ENCODE measurements around the gene CTNNBIP1. TPM values are rescaled to one million over a fixed set of nuclear protein-coding genes. Genes with fewer than 3 reads are reported as not detected.
A peak's percentile ranks its signal among the peaks of the same experiment; 100 is the strongest.

Gene CTNNBIP1
- total and polyA plus RNA-seq, 2 of the 8 experiments (the other 6 are each of a cell fraction or from before 2014, with no cell fraction given): 40.9 to 46.6 TPM

DNA sequence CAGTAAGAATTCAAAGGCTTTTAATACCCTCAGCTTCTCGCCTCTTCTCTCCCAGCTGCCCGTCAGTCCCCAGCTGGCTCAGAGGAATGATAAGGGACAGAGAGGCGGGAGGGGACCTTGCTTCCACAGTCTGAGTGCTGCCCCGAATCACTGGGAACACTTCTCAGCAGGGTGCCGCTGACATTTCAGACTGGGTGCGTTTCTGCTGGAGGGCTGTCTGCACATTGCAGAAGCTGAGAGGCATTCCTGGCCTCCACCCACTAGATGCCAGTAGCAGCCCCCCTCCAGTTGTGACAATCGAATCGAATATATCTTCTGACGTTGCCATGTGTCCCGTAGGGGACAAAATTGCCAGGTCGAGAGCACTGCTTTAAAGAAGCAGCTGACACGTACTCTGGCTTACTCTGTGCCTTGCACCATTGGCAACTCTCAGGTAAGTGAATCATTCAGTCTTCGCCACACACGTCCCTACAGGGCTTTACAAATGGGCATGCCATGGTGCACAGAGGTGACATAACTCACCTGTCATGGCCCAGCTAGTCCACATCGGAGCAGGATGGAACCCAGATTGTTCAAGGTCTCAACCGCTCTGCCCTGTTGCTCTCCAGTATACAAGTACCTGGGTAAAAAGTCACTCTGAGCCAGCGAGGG lies 23.9 kb downstream of the CTNNBIP1 start:
- FAIRE-seq (no peak), DNase-seq (ENCODE audit: low read depth in 1 of 2, low spot score in 2 of 2) (no peak)
- H4K5ac ChIP-seq (ENCODE audit: insufficient read length, low read depth, low read length): no peak overlapping the region
- H3K4ac ChIP-seq (replicated peaks; ENCODE audit: insufficient read length, low read depth, low read length): no peak overlapping the region
- no peak overlapping the region for H3K14ac ChIP-seq (ENCODE audit: insufficient read length)
- H2AK5ac ChIP-seq (ENCODE audit: low read depth, low read length): no peak overlapping the region
- H2BK20ac ChIP-seq (ENCODE audit: low read length): no peak overlapping the region
- no peak overlapping the region for H2BK15ac ChIP-seq (ENCODE audit: low read length)
- H3K18ac ChIP-seq (ENCODE audit: extremely low read depth, low read length): no peak overlapping the region
- ChIA-PET CTCF (ENCODE audit: partially characterized antibody) (interaction anchor here (0.6 to 4.1 kb wide), 9 partner anchors 9 to 234 kb away, joined by 3 to 27 read pairs (median 3); no protein-coding TSS in a partner anchor), POLR2A (ENCODE audit: partially characterized antibody) (interaction anchor here (1.6 to 5.3 kb wide), 3 partner anchors 9 to 57 kb away, joined by 5 to 19 read pairs (median 7); partner anchors contain the start of genes LZIC and NMNAT1)
- H3K9me3 ChIP-seq (ENCODE audit: insufficient read depth in 2 of 2, low read depth in 1 of 2, low read length in 1 of 2): no peaks in the 10 kb centered on the region
- peaks cover 5 to 18% (median 14%) of the 10 kb centered on the region in 4 experiments for H3K4me1 ChIP-seq (replicated peaks in 1 of 4; ENCODE audit: control insufficient read depth in 3 of 4, insufficient read depth in 4 of 4, low read length in 3 of 4)
- no peaks in the 10 kb centered on the region for H3K27me3 ChIP-seq (replicated peaks in 1 of 4; ENCODE audit: control insufficient read depth in 3 of 4, extremely low read depth in 1 of 4, insufficient read depth in 3 of 4, low read length in 3 of 4)
- no peak overlapping the region for H3K56ac ChIP-seq (replicated peaks; ENCODE audit: insufficient read length, low read depth, low read length)
- H4K91ac ChIP-seq (replicated peaks; ENCODE audit: insufficient read length, low read length): no peak overlapping the region
- H2AFZ ChIP-seq (ENCODE audit: low read length): no peak overlapping the region
- whole genome bisulfite sequencing, 2 experiments (ENCODE audit: extremely low coverage in 1 of 2, insufficient coverage in 1 of 2, insufficient read length in 1 of 2, insufficient replicate concordance in 2 of 2, low coverage in 1 of 2, low lambda C conversion rate in 2 of 2, missing lambda C conversion rate in 1 of 2): 88% methylated on average over 17 of the region's 17 CpGs; no CpG with 5 or more reads in 1 of the 2 experiments
- no peak overlapping the region for H4K8ac ChIP-seq (ENCODE audit: extremely low read depth, insufficient read depth, low read length)
- H3K23ac ChIP-seq (ENCODE audit: insufficient read length): no peak overlapping the region
- H3K9ac ChIP-seq (replicated peaks in 1 of 4; ENCODE audit: extremely low read depth in 1 of 4, low read depth in 3 of 4, low read length in 3 of 4): peak overlapping the region in 1 of 4 experiments; percentile 4; a peak in 1 of 7 replicates
- peaks cover 0 to 3% of the 10 kb centered on the region in 2 experiments; a peak in 1 of 4 replicates for H3K79me2 ChIP-seq (ENCODE audit: control insufficient read depth in 1 of 2, insufficient read depth in 2 of 2, low read length in 2 of 2)
- peaks cover 0 to 2% of the 10 kb centered on the region in 2 experiments for H4K20me1 ChIP-seq (replicated peaks in 1 of 2; ENCODE audit: control insufficient read depth in 1 of 2, insufficient read depth in 2 of 2, low read length in 2 of 2)
- H3K23me2 ChIP-seq (ENCODE audit: low read depth, low read length): no peaks in the 10 kb centered on the region
- H3K4me3 ChIP-seq (ENCODE audit: extremely low read depth in 1 of 4, insufficient read depth in 2 of 4, low read depth in 3 of 4, low read length in 4 of 4): no peak overlapping the region
- no peak overlapping the region for H2BK12ac ChIP-seq (ENCODE audit: low read depth, low read length)
- peaks cover 5% of the 10 kb centered on the region; the same call in 1 of the 2 replicates for H3K79me1 ChIP-seq (ENCODE audit: low read depth, low read length)
- H3K36me3 ChIP-seq (ENCODE audit: control insufficient read depth in 2 of 4, insufficient read depth in 4 of 4, low read length in 3 of 4): no peaks in the 10 kb centered on the region
- H2BK120ac ChIP-seq (replicated peaks; ENCODE audit: low read depth, low read length): no peak overlapping the region
- H3K27ac ChIP-seq (ENCODE audit: low read depth, low read length): no peak overlapping the region
- H2BK5ac ChIP-seq (ENCODE audit: low read depth, low read length): no peak overlapping the region
- H3K4me2 ChIP-seq (ENCODE audit: insufficient read depth in 1 of 2, low read depth in 2 of 2, low read length in 2 of 2): no peak overlapping the region
- TF ChIP-seq E2F6 (IDR thresholded peaks at IDR 0.05) (no peak), RBBP5 (IDR thresholded peaks at IDR 0.05; ENCODE audit: borderline replicate concordance, low read depth, low read length) (no peak), BACH1 (IDR thresholded peaks at IDR 0.05; ENCODE audit: low read length) (no peak), SP4 (IDR thresholded peaks at IDR 0.05; ENCODE audit: low read length) (no peak), BRCA1 (IDR thresholded peaks at IDR 0.05; ENCODE audit: low read depth, low read length) (no peak), USF2 (IDR thresholded peaks at IDR 0.05; ENCODE audit: low read length) (no peak), KDM1A (IDR thresholded peaks at IDR 0.05; ENCODE audit: borderline replicate concordance, low read length) (no peak), CHD2 (IDR thresholded peaks at IDR 0.05; ENCODE audit: low read length) (no peak), ASH2L (IDR thresholded peaks at IDR 0.05; ENCODE audit: low read length) (no peak)
- TF ChIP-seq, protein P1, sequence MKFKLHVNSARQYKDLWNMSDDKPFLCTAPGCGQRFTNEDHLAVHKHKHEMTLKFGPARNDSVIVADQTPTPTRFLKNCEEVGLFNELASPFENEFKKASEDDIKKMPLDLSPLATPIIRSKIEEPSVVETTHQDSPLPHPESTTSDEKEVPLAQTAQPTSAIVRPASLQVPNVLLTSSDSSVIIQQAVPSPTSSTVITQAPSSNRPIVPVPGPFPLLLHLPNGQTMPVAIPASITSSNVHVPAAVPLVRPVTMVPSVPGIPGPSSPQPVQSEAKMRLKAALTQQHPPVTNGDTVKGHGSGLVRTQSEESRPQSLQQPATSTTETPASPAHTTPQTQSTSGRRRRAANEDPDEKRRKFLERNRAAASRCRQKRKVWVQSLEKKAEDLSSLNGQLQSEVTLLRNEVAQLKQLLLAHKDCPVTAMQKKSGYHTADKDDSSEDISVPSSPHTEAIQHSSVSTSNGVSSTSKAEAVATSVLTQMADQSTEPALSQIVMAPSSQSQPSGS (IDR thresholded peaks at IDR 0.05; ENCODE audit: low read length): no peak
